H1 (cell line): ENCODE results near the gene SLC52A1. TPM values are rescaled to one million over a fixed set of nuclear protein-coding genes. Genes with fewer than 3 reads are reported as not detected.

ENCODE experiments used
- CREB1 ChIP-seq: IDR thresholded peaks from 2 replicates; pipeline ENCODE4 v1.6.1; 2012; ENCODE audit warnings: inconsistent platforms
- HDAC2 ChIP-seq, 2 experiments: fragments of 300-600 bp in 1 of 2; sonication (generic) in 1 of 2; IDR thresholded peaks; 2 replicates each; pipeline ENCODE4 v1.6.1; 2011 to 2012; ENCODE audit warnings: low read depth in 2 of 2, low read length in 2 of 2, mild to moderate bottlenecking in 2 of 2, moderate library complexity in 2 of 2, borderline replicate concordance in 1 of 2, inconsistent platforms in 1 of 2
- JUN ChIP-seq: IDR thresholded peaks from 2 replicates; pipeline ENCODE4 v1.6.1; 2011; ENCODE audit warnings: low read depth, mild to moderate bottlenecking, improper control_type of control experiment, low read length
- KDM1A ChIP-seq: fragments of 200-600, 300-600 bp; sonication (generic); IDR thresholded peaks from 2 replicates; pipeline ENCODE4 v1.7.1; 2016; ENCODE audit warnings: mild to moderate bottlenecking, low read length, borderline replicate concordance
- KDM4A ChIP-seq: IDR thresholded peaks from one replicate; pipeline ENCODE4 v1.7.1; 2012; ENCODE audit warnings: low read depth, mild to moderate bottlenecking, moderate library complexity, low read length, inconsistent platforms; ENCODE audit not compliant: severe bottlenecking
- RAD21 ChIP-seq, 2 experiments: IDR thresholded peaks in 1 of 2; conservative IDR thresholded peaks in 1 of 2; 2 replicates each; pipeline ENCODE4 v1.6.1; 2011; ENCODE audit warnings: low read depth in 2 of 2, low read length in 2 of 2, improper control_type of control experiment in 1 of 2, inconsistent platforms in 1 of 2, mild to moderate bottlenecking in 1 of 2, moderate library complexity in 1 of 2
- RBBP5 ChIP-seq: IDR thresholded peaks from 2 replicates; pipeline ENCODE4 v1.7.1; 2012; ENCODE audit warnings: low read depth, mild to moderate bottlenecking, inconsistent platforms, low read length, moderate library complexity, borderline replicate concordance
- RFX5 ChIP-seq: IDR thresholded peaks from 2 replicates; pipeline ENCODE4 v1.6.1; 2011; ENCODE audit warnings: low read depth, low read length, improper control_type of control experiment, borderline replicate concordance
- SIN3A ChIP-seq, 2 experiments: IDR thresholded peaks in 1 of 2; conservative IDR thresholded peaks in 1 of 2; 2 replicates each; pipeline ENCODE4 v1.6.1; 2011 to 2012; ENCODE audit warnings: low read length in 2 of 2, improper control_type of control experiment in 1 of 2, low read depth in 1 of 2, mild to moderate bottlenecking in 1 of 2
- TCF12 ChIP-seq: IDR thresholded peaks from 2 replicates; pipeline ENCODE4 v1.6.1; 2011; ENCODE audit warnings: low read depth, mild to moderate bottlenecking, low read length
- YY1 ChIP-seq: IDR thresholded peaks from 2 replicates; pipeline ENCODE4 v1.6.1; 2011; ENCODE audit warnings: low read depth, mild to moderate bottlenecking, low read length
- polyA plus RNA-seq, 7 experiments: library from polyadenylated mRNA; depleted of rRNA in 3 of 7; stranded (reverse) in 5 of 7; unstranded in 2 of 7; fragments of >200 nt in 5 of 7; fragments of 200-250 nt in 2 of 7; gene quantifications; 1 replicate in 5 of 7; 2 replicates in 1 of 7; 4 replicates in 1 of 7; pipeline versions ENCODE4 v1.2.1 to v1.2.3, GENCODE V29; 2011 to 2013; ENCODE audit warnings: missing spikeins in 2 of 7, mixed read lengths in 2 of 7
- total RNA-seq: library from RNA; stranded (reverse); fragmentation: NEBNext Ultra II Directional; extraction: Animal tissue kit (Norgen Biotek cat#: 25700); gene quantifications from 2 replicates; pipeline ENCODE4 v1.2.1, GENCODE V29; 2021
- TF ChIP-seq, protein P1 (sequence below): IDR thresholded peaks from 2 replicates; pipeline ENCODE4 v1.6.1; 2012; ENCODE audit warnings: inconsistent platforms
- TF ChIP-seq, protein P2 (sequence below): IDR thresholded peaks from 2 replicates; pipeline ENCODE4 v1.6.1; 2012; ENCODE audit warnings: low read length, inconsistent platforms

The SLC52A1 gene
- total and polyA plus RNA-seq, 2 of the 8 experiments (the other 6 are each of a cell fraction or from before 2014, with no cell fraction given), result 0.61 to 0.67 TPM

DNA sequence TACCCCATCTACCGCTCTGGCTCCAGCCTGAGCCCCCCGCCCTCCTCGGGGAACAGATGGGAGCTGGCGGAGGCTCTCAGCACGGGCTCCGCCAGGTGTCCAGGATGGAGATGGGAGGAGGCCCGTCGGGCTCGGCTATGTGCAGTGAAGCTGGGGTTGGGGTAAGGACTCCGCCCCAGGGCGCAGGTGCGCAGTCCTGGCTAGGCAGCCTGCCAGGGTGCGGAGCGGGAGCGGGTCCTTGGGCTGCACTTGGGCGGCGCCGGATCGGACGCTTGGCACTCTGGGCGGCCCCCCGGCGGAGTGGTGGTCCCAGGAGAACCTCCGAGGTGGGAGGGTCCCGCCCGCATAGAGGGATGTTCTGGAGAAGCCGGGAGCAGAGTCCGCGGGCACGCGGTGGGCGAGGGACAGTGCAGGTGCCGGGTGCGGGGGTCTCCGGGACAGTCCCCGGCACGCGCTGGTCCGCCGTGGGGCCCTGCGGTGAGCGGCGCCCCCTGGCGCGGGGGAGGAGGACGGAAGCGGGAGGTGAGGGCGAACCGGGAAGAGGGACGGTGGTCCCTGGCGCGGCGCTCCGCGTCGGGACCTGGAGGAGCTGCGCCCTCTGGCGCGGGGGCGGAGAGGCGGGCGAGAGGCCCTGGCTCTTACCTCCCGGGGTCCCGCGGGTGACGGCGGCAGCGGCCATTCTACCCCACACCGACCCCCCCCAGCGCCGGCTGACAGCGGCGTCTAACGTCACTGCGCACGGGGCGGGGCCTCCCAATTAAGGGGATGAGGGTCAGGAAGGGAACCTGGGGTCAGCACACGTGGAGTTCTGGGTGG lies 48.1 kb downstream of the SLC52A1 start, which contains the start of gene CAMTA2 (continued):
- TF ChIP-seq RAD21 (IDR thresholded peaks at IDR 0.05 in 1 of 2, conservative IDR thresholded peaks at IDR 0.05 in 1 of 2; ENCODE audit: low read depth in 2 of 2, low read length in 2 of 2) (peak in 1 of 2 experiments; percentile 27; a peak in 1 of 4 replicates), KDM1A (peak; percentile 41; the same call in 1 of the 2 replicates), CREB1 (peak; percentile 84), HDAC2 (IDR thresholded peaks at IDR 0.05; ENCODE audit: borderline replicate concordance in 1 of 2, low read depth in 2 of 2, low read length in 2 of 2) (peak in 1 of 2 experiments; percentile 93; a peak in 1 of 4 replicates), RBBP5 (0 out of 2 replicates have a peak, but pooled peaks have one; percentile 19), KDM4A (peak; percentile 95), TCF12 (0 out of 2 replicates have a peak, but pooled peaks have one; percentile 73), YY1 (peak; percentile 75), JUN (no peak), SIN3A (conservative IDR thresholded peaks at IDR 0.05 in 1 of 2, IDR thresholded peaks at IDR 0.05 in 1 of 2; ENCODE audit: low read depth in 1 of 2, low read length in 2 of 2) (peak in 1 of 2 experiments; percentile 22; a peak in 2 of 4 replicates), RFX5 (no peak)
- TF ChIP-seq, protein P1, sequence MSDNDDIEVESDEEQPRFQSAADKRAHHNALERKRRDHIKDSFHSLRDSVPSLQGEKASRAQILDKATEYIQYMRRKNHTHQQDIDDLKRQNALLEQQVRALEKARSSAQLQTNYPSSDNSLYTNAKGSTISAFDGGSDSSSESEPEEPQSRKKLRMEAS, result 0 out of 2 replicates have a peak, but pooled peaks have one; percentile 68
- TF ChIP-seq, protein P2, sequence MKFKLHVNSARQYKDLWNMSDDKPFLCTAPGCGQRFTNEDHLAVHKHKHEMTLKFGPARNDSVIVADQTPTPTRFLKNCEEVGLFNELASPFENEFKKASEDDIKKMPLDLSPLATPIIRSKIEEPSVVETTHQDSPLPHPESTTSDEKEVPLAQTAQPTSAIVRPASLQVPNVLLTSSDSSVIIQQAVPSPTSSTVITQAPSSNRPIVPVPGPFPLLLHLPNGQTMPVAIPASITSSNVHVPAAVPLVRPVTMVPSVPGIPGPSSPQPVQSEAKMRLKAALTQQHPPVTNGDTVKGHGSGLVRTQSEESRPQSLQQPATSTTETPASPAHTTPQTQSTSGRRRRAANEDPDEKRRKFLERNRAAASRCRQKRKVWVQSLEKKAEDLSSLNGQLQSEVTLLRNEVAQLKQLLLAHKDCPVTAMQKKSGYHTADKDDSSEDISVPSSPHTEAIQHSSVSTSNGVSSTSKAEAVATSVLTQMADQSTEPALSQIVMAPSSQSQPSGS, result 0 out of 2 replicates have a peak, but pooled peaks have one; percentile 20
